ENCODE data around the gene SMIM29. TPM values are rescaled to one million over a fixed set of nuclear protein-coding genes. Genes with fewer than 3 reads are reported as not detected.

The SMIM29 gene
- total RNA-seq, 1 experiment from 2014 or later, result 24.0 TPM

- no peaks in the 10 kb centered on the region for H3K36me3 ChIP-seq (ENCODE audit: insufficient read depth, low read length, poor library complexity, severe bottlenecking)
- no peaks in the 10 kb centered on the region for H3K27me3 ChIP-seq (replicated peaks; ENCODE audit: insufficient read depth, low read depth, low read length, poor library complexity)
- TF ChIP-seq CTCF (conservative IDR thresholded peaks at IDR 0.05; ENCODE audit: low read depth, low read length), result no peak
- TF ChIP-seq EZH2 (IDR thresholded peaks at IDR 0.05; ENCODE audit: borderline replicate concordance, low read depth, low read length, poor library complexity, severe bottlenecking), result no peak
- no peak overlapping the region for H3K4me3 ChIP-seq (ENCODE audit: low read depth, low read length, poor library complexity, severe bottlenecking)
- BruUV-seq (replicated peaks), result no TSS peak
- H3K27ac ChIP-seq (ENCODE audit: low read depth, low read length, poor library complexity, severe bottlenecking), result no peak overlapping the region
- ChIA-PET CTCF (interaction anchor here (0.6 kb wide), 1 partner anchor 494 kb away, joined by 3 read pairs; no protein-coding TSS in a partner anchor), POLR2A (ENCODE audit: low non-redundant PET) (no interaction called here)
- no peaks in the 10 kb centered on the region for H3K4me1 ChIP-seq (ENCODE audit: insufficient read depth, low read length, poor library complexity, severe bottlenecking)
- H3K9me3 ChIP-seq (ENCODE audit: low read depth, low read length, poor library complexity, severe bottlenecking), result no peaks in the 10 kb centered on the region
- intact Hi-C loops (cut with micrococcal nuclease; ENCODE audit: unreplicated experiment), result no loop called here
- no peak for DNase-seq (ENCODE audit: low spot score)
These were observed 43.3 kb downstream of the SMIM29 start for GRCh38 chr6:34205466-34205865.

- intact Hi-C loops (cut with micrococcal nuclease; ENCODE audit: unreplicated experiment), result no loop called here
- no peak overlapping the region for H3K27ac ChIP-seq (ENCODE audit: low read depth, low read length, poor library complexity, severe bottlenecking)
- BruUV-seq (replicated peaks), result no TSS peak
- ChIA-PET POLR2A (ENCODE audit: low non-redundant PET) (no interaction called here), CTCF (no interaction called here)
- DNase-seq (ENCODE audit: low spot score), result no peak
- H3K27me3 ChIP-seq (replicated peaks; ENCODE audit: insufficient read depth, low read depth, low read length, poor library complexity), result no peaks in the 10 kb centered on the region
- TF ChIP-seq EZH2 (IDR thresholded peaks at IDR 0.05; ENCODE audit: borderline replicate concordance, low read depth, low read length, poor library complexity, severe bottlenecking) (no peak), CTCF (conservative IDR thresholded peaks at IDR 0.05; ENCODE audit: low read depth, low read length) (no peak)
- no peaks in the 10 kb centered on the region for H3K36me3 ChIP-seq (ENCODE audit: insufficient read depth, low read length, poor library complexity, severe bottlenecking)
- H3K9me3 ChIP-seq (ENCODE audit: low read depth, low read length, poor library complexity, severe bottlenecking), result no peaks in the 10 kb centered on the region
- no peaks in the 10 kb centered on the region for H3K4me1 ChIP-seq (ENCODE audit: insufficient read depth, low read length, poor library complexity, severe bottlenecking)
- H3K4me3 ChIP-seq (ENCODE audit: low read depth, low read length, poor library complexity, severe bottlenecking), result no peak overlapping the region
These were observed 44.1 kb downstream of the SMIM29 start for GRCh38 chr6:34204693-34205092.

GRCh38 chr6:34202329-34203201 lies 46.2 kb downstream of the SMIM29 start:
- intact Hi-C loops (cut with micrococcal nuclease; ENCODE audit: unreplicated experiment), result no loop called here
- DNase-seq (ENCODE audit: low spot score), result no peak
- Histone ChIP-seq H3K4me1 (ENCODE audit: insufficient read depth, low read length, poor library complexity, severe bottlenecking) (no peaks in the 10 kb centered on the region), H3K9me3 (ENCODE audit: low read depth, low read length, poor library complexity, severe bottlenecking) (no peaks in the 10 kb centered on the region), H3K36me3 (ENCODE audit: insufficient read depth, low read length, poor library complexity, severe bottlenecking) (no peaks in the 10 kb centered on the region), H3K27ac (ENCODE audit: low read depth, low read length, poor library complexity, severe bottlenecking) (no peak overlapping the region), H3K4me3 (ENCODE audit: low read depth, low read length, poor library complexity, severe bottlenecking) (no peak overlapping the region), H3K27me3 (replicated peaks; ENCODE audit: insufficient read depth, low read depth, low read length, poor library complexity) (no peaks in the 10 kb centered on the region)
- TF ChIP-seq CTCF (conservative IDR thresholded peaks at IDR 0.05; ENCODE audit: low read depth, low read length) (no peak), EZH2 (IDR thresholded peaks at IDR 0.05; ENCODE audit: borderline replicate concordance, low read depth, low read length, poor library complexity, severe bottlenecking) (no peak)
- ChIA-PET POLR2A (ENCODE audit: low non-redundant PET) (interaction anchor here (0.6 kb wide), 1 partner anchor 213 kb away, joined by 7 read pairs; no protein-coding TSS in a partner anchor), CTCF (no interaction called here)
- no TSS peak for BruUV-seq (replicated peaks)
